Gastrocnemius medialis (tissue), 4 donors: Measurements from ENCODE around the gene ATXN7. TPM values are rescaled to one million over a fixed set of nuclear protein-coding genes. Genes with fewer than 3 reads are reported as not detected.
A peak's percentile ranks its signal among the peaks of the same experiment; 100 is the strongest.

Source experiments
- ATAC-seq, 2 donors: fragments of 150-250 bp; one replicate each; pipeline ENCODE4 v1.9.1; 2016
- DNase-seq, 2 donors: peaks; one replicate each; pipeline ENCODE4 v3.0.0-alpha.2; 2019
- H3K27ac ChIP-seq, 4 donors: fragments of 200-600 bp; sonication (generic); 1 replicate in 1 of 4; 2 replicates in 3 of 4; pipeline ENCODE4 v1.5.1; 2016 to 2018; ENCODE audit warnings: mild to moderate bottlenecking in 2 of 4, moderate library complexity in 1 of 4
- H3K27me3 ChIP-seq, 3 donors: fragments of 200-600 bp; sonication (generic) in 2 of 3; 1 replicate in 1 of 3; 2 replicates in 2 of 3; pipeline versions ENCODE4 v1.5.1 to v1.6.0; 2016 to 2019; ENCODE audit warnings: mild to moderate bottlenecking in 1 of 3, moderate library complexity in 1 of 3
- H3K36me3 ChIP-seq, 2 donors: fragments of 200-600 bp; sonication (generic) in 1 of 2; one replicate each; pipeline ENCODE4 v1.5.1; 2017 to 2018
- H3K4me1 ChIP-seq, 2 donors: fragments of 200-600 bp; sonication (generic) in 1 of 2; one replicate each; pipeline ENCODE4 v1.5.1; 2016 to 2017; ENCODE audit warnings: mild to moderate bottlenecking in 2 of 2
- H3K4me3 ChIP-seq, 4 donors: fragments of 200-600 bp; sonication (generic) in 3 of 4; 1 replicate in 1 of 4; 2 replicates in 3 of 4; pipeline ENCODE4 v1.5.1; 2016 to 2019; ENCODE audit warnings: mild to moderate bottlenecking in 2 of 4
- H3K9me3 ChIP-seq, 3 donors: fragments of 200-600 bp; sonication (generic) in 2 of 3; 1 replicate in 1 of 3; 2 replicates in 2 of 3; pipeline ENCODE4 v1.5.1; 2016 to 2019
- CTCF ChIP-seq, 5 experiments: fragments of 450-650 bp in 3 of 5; fragments of 200-600 bp in 2 of 5; sonication (generic) in 2 of 5; IDR thresholded peaks in 4 of 5; conservative IDR thresholded peaks in 1 of 5; 1 replicate in 4 of 5; 2 replicates in 1 of 5; pipeline ENCODE4 v1.5.1; 2016 to 2019; ENCODE audit warnings: antibody characterized with exemption in 5 of 5, mild to moderate bottlenecking in 3 of 5, moderate library complexity in 3 of 5
- POLR2A ChIP-seq, 2 donors: fragments of 450-650 bp; IDR thresholded peaks; one replicate each; pipeline ENCODE4 v1.6.1; 2017; ENCODE audit warnings: antibody characterized with exemption in 2 of 2, mild to moderate bottlenecking in 2 of 2, moderate library complexity in 2 of 2
- in situ Hi-C, 4 donors: fragments of 200-750 bp; cut with MboI; loops; one replicate each; pipeline versions ENCODE4 v1.15.0 to v1.8.0; 2017; ENCODE audit warnings: low sequenced_read_pairs in 4 of 4
- intact Hi-C: fragments of 100-400 bp; cut with DNase I; formaldehyde crosslinking; loops from one replicate; pipeline ENCODE4 v1.15.1; 2023; ENCODE audit warnings: low total_unique reads
- total RNA-seq, 4 donors: library from RNA; depleted of rRNA; stranded (reverse); fragments of >200 nt; gene quantifications; one replicate each; pipeline versions ENCODE4 v1.1.0 to v1.2.3, GENCODE V29; 2016

The ATXN7 gene
- total RNA-seq, 4 donors from 2014 or later: 14.5 to 27.4 (median 23.7) TPM

- in situ Hi-C loops: no loop called here
- H3K4me1 ChIP-seq: peaks cover 52 to 65% of the 10 kb centered on the region in 2 donors
These were observed 103.2 kb downstream of the ATXN7 start for GRCh38 chr3:63966871-63967270.

GRCh38 chr3:63967675-63968611 lies 104.3 kb downstream of the ATXN7 start:
- H3K4me1 ChIP-seq: peaks cover 52 to 75% of the 10 kb centered on the region in 2 donors
- TF ChIP-seq POLR2A (IDR thresholded peaks at IDR 0.05): no peak
- TF ChIP-seq CTCF (IDR thresholded peaks at IDR 0.05 in 4 of 5, conservative IDR thresholded peaks at IDR 0.05 in 1 of 5): no peak
- H3K36me3 ChIP-seq: no peaks in the 10 kb centered on the region
- intact Hi-C loops (no loop called here), in situ Hi-C loops (no loop called here)
- DNase-seq: no peak
- H3K4me3 ChIP-seq: peak overlapping the region; percentile 23 to 28 (median 24)
- no peaks in the 10 kb centered on the region for H3K9me3 ChIP-seq
- H3K27ac ChIP-seq: peak overlapping the region; percentile 52 to 59 (median 56)
- ATAC-seq: peak; percentile 42 to 67
- H3K27me3 ChIP-seq: no peaks in the 10 kb centered on the region

More at GRCh38 chr3:63966871-63967270, 103.2 kb downstream of the ATXN7 start:
- no peak overlapping the region for H3K4me3 ChIP-seq
- H3K9me3 ChIP-seq: no peaks in the 10 kb centered on the region
- H3K27me3 ChIP-seq: no peaks in the 10 kb centered on the region
- DNase-seq (no peak), ATAC-seq (no peak)
- no peaks in the 10 kb centered on the region for H3K36me3 ChIP-seq
- intact Hi-C loops: no loop called here
- TF ChIP-seq POLR2A (IDR thresholded peaks at IDR 0.05) (no peak), CTCF (IDR thresholded peaks at IDR 0.05 in 4 of 5, conservative IDR thresholded peaks at IDR 0.05 in 1 of 5) (no peak)
- peak overlapping the region in 2 of 4 donors; percentile 56 to 57 for H3K27ac ChIP-seq

GRCh38 chr3:63968612-63969350 lies 105.1 kb downstream of the ATXN7 start:
- DNase-seq (no peak), ATAC-seq (no peak)
- Histone ChIP-seq H3K36me3 (no peaks in the 10 kb centered on the region), H3K27me3 (no peaks in the 10 kb centered on the region), H3K4me3 (peak overlapping the region in 3 of 4 donors; percentile 23 to 28 (median 26)), H3K4me1 (peaks cover 52 to 77% of the 10 kb centered on the region in 2 donors), H3K9me3 (no peaks in the 10 kb centered on the region), H3K27ac (peak overlapping the region; percentile 52 to 59 (median 56))
- in situ Hi-C loops (no loop called here), intact Hi-C loops (no loop called here)
- TF ChIP-seq POLR2A (IDR thresholded peaks at IDR 0.05): no peak
- no peak for TF ChIP-seq CTCF (IDR thresholded peaks at IDR 0.05 in 4 of 5, conservative IDR thresholded peaks at IDR 0.05 in 1 of 5)

- ATAC-seq (no peak), DNase-seq (no peak)
- in situ Hi-C loops (no loop called here), intact Hi-C loops (no loop called here)
- H3K9me3 ChIP-seq: no peaks in the 10 kb centered on the region
- no peaks in the 10 kb centered on the region for H3K36me3 ChIP-seq
- no peak for TF ChIP-seq CTCF (IDR thresholded peaks at IDR 0.05 in 4 of 5, conservative IDR thresholded peaks at IDR 0.05 in 1 of 5)
- no peak for TF ChIP-seq POLR2A (IDR thresholded peaks at IDR 0.05)
- peaks cover 59 to 71% of the 10 kb centered on the region in 2 donors for H3K4me1 ChIP-seq
- no peak overlapping the region for H3K4me3 ChIP-seq
- H3K27me3 ChIP-seq: no peaks in the 10 kb centered on the region
- H3K27ac ChIP-seq: peak overlapping the region in 1 of 4 donors; percentile 10
These were observed 106.2 kb downstream of the ATXN7 start for GRCh38 chr3:63969876-63970275.
